GM13977 (cell line): ENCODE results near the gene TMEM181.
A peak's percentile ranks its signal among the peaks of the same experiment; 100 is the strongest.

Source experiments
- DNase-seq: peaks from one replicate; pipeline ENCODE4 v3.0.0; 2012; ENCODE audit warnings: low spot score
- CTCF ChIP-seq: IDR thresholded peaks from 2 replicates; pipeline ENCODE4 v1.5.1; 2012; ENCODE audit warnings: mild to moderate bottlenecking, control low read depth; ENCODE audit not compliant: insufficient read depth; ENCODE audit errors: extremely low read depth, missing control alignments
- in situ Hi-C: fragments of 300-500 bp; cut with MboI; formaldehyde crosslinking; loops from one replicate; pipeline ENCODE4 v1.12.0; 2022; ENCODE audit warnings: low sequenced_read_pairs, low pct_unique_long_range_greater_than_20kb, mixed read lengths, inconsistent platforms; ENCODE audit not compliant: unreplicated experiment

The TMEM181 gene

GRCh38 chr6:158620963-158621693 is 61.2 kb downstream of the TMEM181 start:
- no peak for TF ChIP-seq CTCF
- in situ Hi-C loops, result no loop called here
- no peak for DNase-seq

DNA sequence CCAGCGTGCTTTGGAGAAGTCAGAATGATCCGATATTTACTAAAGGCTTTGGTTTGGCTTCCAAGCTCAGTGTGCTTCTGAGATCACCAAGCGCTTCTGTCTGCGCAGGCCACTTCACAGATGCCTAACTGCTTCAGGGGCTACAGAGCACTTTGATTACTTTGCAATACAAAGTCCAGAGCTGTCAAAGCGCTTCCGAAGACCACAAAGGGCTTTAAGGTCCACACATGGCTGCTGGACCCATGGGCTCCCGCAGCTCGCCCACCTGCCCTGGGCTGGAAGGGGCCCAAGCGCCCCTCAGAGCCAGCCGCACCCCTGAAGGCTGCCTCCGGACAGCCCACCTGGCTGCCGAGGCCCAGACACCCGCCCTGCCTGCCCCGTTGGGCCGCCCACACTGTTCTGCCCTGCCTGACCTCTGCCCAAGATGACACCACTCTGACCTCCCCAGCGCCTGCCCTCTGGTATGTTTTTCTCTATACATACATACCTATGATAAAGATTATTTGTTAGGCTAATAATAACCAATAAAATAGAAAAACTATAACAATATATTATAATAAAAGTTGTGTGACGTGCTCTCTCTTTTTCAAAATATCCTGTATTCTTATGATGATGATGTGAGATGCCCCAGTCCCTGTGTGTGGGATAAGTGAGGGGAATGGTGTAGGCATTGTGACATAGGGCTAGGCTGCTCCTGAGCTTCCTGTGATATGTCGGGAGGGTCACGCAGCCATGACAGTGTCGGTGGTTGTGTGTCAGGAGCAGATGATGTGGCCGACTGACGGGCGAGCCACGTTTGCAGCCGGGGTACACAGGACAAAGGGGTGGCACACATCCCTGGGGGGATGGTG is 62.0 kb downstream of the TMEM181 start:
- no peak for TF ChIP-seq CTCF
- in situ Hi-C loops, result no loop called here
- no peak for DNase-seq

GRCh38 chr6:158622545-158623190 is 62.8 kb downstream of the TMEM181 start:
- in situ Hi-C loops, result no loop called here
- DNase-seq, result peak; percentile 67
- TF ChIP-seq CTCF, result no peak

- in situ Hi-C loops, result no loop called here
Measured at GRCh38 chr6:158624684-158625682, 65.1 kb downstream of the TMEM181 start.

GRCh38 chr6:158625881-158626305 is 66.0 kb downstream of the TMEM181 start:
- in situ Hi-C loops, result no loop called here
- TF ChIP-seq CTCF, result no peak
- no peak for DNase-seq

More at GRCh38 chr6:158624684-158625682, 65.1 kb downstream of the TMEM181 start:
- TF ChIP-seq CTCF, result no peak
- no peak for DNase-seq
